HG03521 (cell line): ENCODE results near the gene ACAN.

ENCODE experiments used
- ATAC-seq: cut with Tn5 transposase; IDR thresholded peaks from one replicate; pipeline ENCODE4 v1.9.1; 2021; ENCODE audit warnings: mild to moderate bottlenecking, moderate library complexity; ENCODE audit not compliant: unreplicated experiment

ACAN gene

GRCh38 chr15:88800738-88801137 is 2.5 kb upstream of the ACAN start:
- ATAC-seq: no peak

GRCh38 chr15:88802250-88802990 is 816 bp upstream of the ACAN start:
- no peak for ATAC-seq

GRCh38 chr15:88802991-88803240 is 320 bp upstream of the ACAN start:
- ATAC-seq: no peak

- no peak for ATAC-seq
Observed at GRCh38 chr15:88803920-88804247, 648 bp downstream of the ACAN start.

GRCh38 chr15:88804257-88804656 is 1.0 kb downstream of the ACAN start:
- no peak for ATAC-seq

- ATAC-seq: no peak
Observed at GRCh38 chr15:88805031-88805780, 2.0 kb downstream of the ACAN start.

- ATAC-seq: no peak
Observed at GRCh38 chr15:88810446-88810845, 7.2 kb downstream of the ACAN start.

GRCh38 chr15:88812133-88812532 is 8.9 kb downstream of the ACAN start:
- no peak for ATAC-seq

- no peak for ATAC-seq
Observed at GRCh38 chr15:88813960-88814359, 10.7 kb downstream of the ACAN start.

- no peak for ATAC-seq
Observed at GRCh38 chr15:88814393-88814792, 11.2 kb downstream of the ACAN start.

GRCh38 chr15:88818920-88819319 is 15.7 kb downstream of the ACAN start:
- ATAC-seq: no peak

- ATAC-seq: no peak
Observed at GRCh38 chr15:88821993-88822392, 18.8 kb downstream of the ACAN start.

GRCh38 chr15:88828791-88829190 is 25.6 kb downstream of the ACAN start:
- ATAC-seq: no peak

- no peak for ATAC-seq
Observed at GRCh38 chr15:88830016-88830415, 26.8 kb downstream of the ACAN start.

GRCh38 chr15:88832820-88833730 is 29.8 kb downstream of the ACAN start:
- no peak for ATAC-seq

- ATAC-seq: no peak
Observed at GRCh38 chr15:88833731-88834100, 30.5 kb downstream of the ACAN start.

GRCh38 chr15:88834211-88834812 is 31.1 kb downstream of the ACAN start:
- no peak for ATAC-seq

- no peak for ATAC-seq
Observed at GRCh38 chr15:88835119-88835518, 31.9 kb downstream of the ACAN start.

- ATAC-seq: no peak
Observed at GRCh38 chr15:88835646-88836045, 32.4 kb downstream of the ACAN start.

- ATAC-seq: no peak
Observed at GRCh38 chr15:88838667-88839066, 35.4 kb downstream of the ACAN start.

- no peak for ATAC-seq
Observed at GRCh38 chr15:88839146-88839545, 35.9 kb downstream of the ACAN start.
